ENCODE results near the gene ZNF230. TPM values are rescaled to one million over a fixed set of nuclear protein-coding genes. Genes with fewer than 3 reads are reported as not detected.

Gene ZNF230
- total RNA-seq (1 to 10 TPM; 4.0 to 8.1 TPM), polyA plus RNA-seq (ENCODE audit: insufficient read length in 6 of 6) (10 to 100 TPM in 1 of 6 donors, 1 to 10 TPM in 5; 7.9 to 10.7 (median 9.4) TPM)
- long read RNA-seq, donor 1, full-length matches to known transcripts: 4 of 4 reads
- long read RNA-seq, donor 1, partial matches to known transcripts: 0 of 4 reads
- long read RNA-seq, donor 1, other reads (novel, unspliced or antisense): 0 of 4 reads
- long read RNA-seq, donor 2, full-length matches to known transcripts: 4 of 4 reads
- long read RNA-seq, donor 2, partial matches to known transcripts: 0 of 4 reads
- long read RNA-seq, donor 2, other reads (novel, unspliced or antisense): 0 of 4 reads
- long read RNA-seq, donor 3, full-length matches to known transcripts: 1 of 1 reads
- long read RNA-seq, donor 3, partial matches to known transcripts: 0 of 1 reads
- long read RNA-seq, donor 3, other reads (novel, unspliced or antisense): 0 of 1 reads
- long read RNA-seq, donor 4, full-length matches to known transcripts: 3 of 3 reads
- long read RNA-seq, donor 4, partial matches to known transcripts: 0 of 3 reads
- long read RNA-seq, donor 4, other reads (novel, unspliced or antisense): 0 of 3 reads
- long read RNA-seq, donor 5, full-length matches to known transcripts: 2 of 2 reads
- long read RNA-seq, donor 5, partial matches to known transcripts: 0 of 2 reads
- long read RNA-seq, donor 5, other reads (novel, unspliced or antisense): 0 of 2 reads
- long read RNA-seq, donor 6: 0 reads
- long read RNA-seq, donor 7, full-length matches to known transcripts: 1 of 1 reads
- long read RNA-seq, donor 7, partial matches to known transcripts: 0 of 1 reads
- long read RNA-seq, donor 7, other reads (novel, unspliced or antisense): 0 of 1 reads
- long read RNA-seq, donor 8, full-length matches to known transcripts: 2 of 2 reads
- long read RNA-seq, donor 8, partial matches to known transcripts: 0 of 2 reads
- long read RNA-seq, donor 8, other reads (novel, unspliced or antisense): 0 of 2 reads
- long read RNA-seq, donor 9: 0 reads
- long read RNA-seq, donor 10: 0 reads
- long read RNA-seq, donor 11: 0 reads
- long read RNA-seq, donor 12, full-length matches to known transcripts: 3 of 3 reads
- long read RNA-seq, donor 12, partial matches to known transcripts: 0 of 3 reads
- long read RNA-seq, donor 12, other reads (novel, unspliced or antisense): 0 of 3 reads

DNA sequence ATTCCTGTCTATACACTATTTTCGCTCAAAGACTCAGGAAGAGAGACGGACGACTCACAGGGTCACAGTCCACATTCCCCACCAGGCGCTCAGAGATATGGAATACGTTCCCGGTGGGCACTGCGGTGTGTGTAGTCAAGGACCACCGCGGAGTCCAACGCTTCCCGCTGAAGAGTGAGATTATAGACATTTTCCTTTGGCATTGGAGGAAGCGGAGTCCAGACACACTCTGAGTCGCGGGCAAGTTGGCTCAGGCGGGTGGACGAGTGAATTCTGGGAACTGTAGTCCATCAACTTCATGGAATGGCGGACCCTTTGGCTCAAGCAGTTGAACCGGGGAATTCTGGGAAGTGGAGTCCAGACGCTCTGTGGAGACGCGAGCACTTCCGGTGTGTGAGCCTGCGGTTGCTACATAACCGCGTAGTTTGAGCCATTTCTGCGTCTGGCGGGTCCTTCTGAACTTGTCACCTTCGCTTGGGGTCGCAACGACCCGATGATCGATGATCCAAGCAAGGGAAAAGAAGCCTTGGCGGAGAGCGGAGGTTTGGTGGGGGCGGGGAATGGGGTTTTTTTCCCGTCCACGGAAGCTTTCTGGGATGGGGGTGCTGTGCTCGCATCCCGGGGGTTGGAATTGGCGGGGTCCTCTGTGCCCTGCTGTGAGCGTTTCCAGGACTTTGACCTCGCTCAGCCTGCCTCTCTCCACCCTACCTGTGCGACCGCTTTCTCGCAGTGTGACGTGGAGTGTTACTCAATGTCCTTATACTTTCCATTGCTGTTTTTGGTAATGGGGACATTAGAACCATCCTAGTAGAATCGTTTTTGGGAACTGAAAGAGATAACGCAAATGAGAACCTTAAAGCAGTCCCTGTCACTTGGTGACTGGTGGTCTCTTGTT, at the start of gene ZNF230:
ZNF230 (plus strand) TSS at position 392 of the 895 bp plus-strand sequence. CDS start 4,122 bp downstream, outside the sequence.
- Histone ChIP-seq H3K9me3 (peaks cover 0 to 31% of the 10 kb centered on the region in 2 donors), H3K36me3 (peaks cover 0 to 14% of the 10 kb centered on the region in 2 donors), H3K4me3 (peak within 1 kb of the TSS; percentile 65 to 67), H3K4me1 (peaks cover 3 to 35% of the 10 kb centered on the region in 2 donors), H3K27ac (peak within 1 kb of the TSS; percentile 36 to 74), H3K27me3 (no peaks in the 10 kb centered on the region)
- DNase-seq (peak; percentile 90 to 97 (median 94)), ATAC-seq (peak; percentile 100)
- intact Hi-C loops (cut with DNase I): no loop called here
- TF ChIP-seq, protein P1, sequence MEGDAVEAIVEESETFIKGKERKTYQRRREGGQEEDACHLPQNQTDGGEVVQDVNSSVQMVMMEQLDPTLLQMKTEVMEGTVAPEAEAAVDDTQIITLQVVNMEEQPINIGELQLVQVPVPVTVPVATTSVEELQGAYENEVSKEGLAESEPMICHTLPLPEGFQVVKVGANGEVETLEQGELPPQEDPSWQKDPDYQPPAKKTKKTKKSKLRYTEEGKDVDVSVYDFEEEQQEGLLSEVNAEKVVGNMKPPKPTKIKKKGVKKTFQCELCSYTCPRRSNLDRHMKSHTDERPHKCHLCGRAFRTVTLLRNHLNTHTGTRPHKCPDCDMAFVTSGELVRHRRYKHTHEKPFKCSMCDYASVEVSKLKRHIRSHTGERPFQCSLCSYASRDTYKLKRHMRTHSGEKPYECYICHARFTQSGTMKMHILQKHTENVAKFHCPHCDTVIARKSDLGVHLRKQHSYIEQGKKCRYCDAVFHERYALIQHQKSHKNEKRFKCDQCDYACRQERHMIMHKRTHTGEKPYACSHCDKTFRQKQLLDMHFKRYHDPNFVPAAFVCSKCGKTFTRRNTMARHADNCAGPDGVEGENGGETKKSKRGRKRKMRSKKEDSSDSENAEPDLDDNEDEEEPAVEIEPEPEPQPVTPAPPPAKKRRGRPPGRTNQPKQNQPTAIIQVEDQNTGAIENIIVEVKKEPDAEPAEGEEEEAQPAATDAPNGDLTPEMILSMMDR (IDR thresholded peaks at IDR 0.05): no peak

DNA sequence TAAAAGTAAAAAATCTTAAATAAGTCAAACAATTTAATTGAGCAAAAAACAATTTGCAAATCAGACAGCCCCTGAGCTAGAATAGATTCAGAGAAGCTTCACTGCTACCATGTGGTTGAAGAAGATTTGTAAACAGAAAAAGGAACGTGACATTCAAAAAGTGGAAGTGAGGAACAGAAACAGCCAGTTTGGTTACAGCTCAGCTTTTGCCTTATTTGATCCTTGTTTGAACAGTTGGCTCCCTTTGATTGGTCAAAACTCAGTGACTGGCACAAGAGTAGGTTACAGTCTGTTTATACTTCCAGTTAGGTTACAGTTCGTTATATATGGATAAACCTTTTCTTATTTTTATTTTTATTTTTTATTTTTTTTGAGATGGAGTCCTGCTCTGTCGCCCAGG, 45.9 kb upstream of the ZNF230 start:
- ATAC-seq: no peak
- no peak for DNase-seq
- intact Hi-C loops (cut with DNase I): no loop called here
- H3K27ac ChIP-seq: no peak overlapping the region
- H3K36me3 ChIP-seq: peaks cover 0 to 51% of the 10 kb centered on the region in 2 donors
- H3K27me3 ChIP-seq: no peaks in the 10 kb centered on the region
- H3K4me1 ChIP-seq: no peaks in the 10 kb centered on the region
- H3K9me3 ChIP-seq: peaks cover 5 to 94% of the 10 kb centered on the region in 2 donors
- TF ChIP-seq, protein P1 (IDR thresholded peaks at IDR 0.05): no peak
- no peak overlapping the region for H3K4me3 ChIP-seq

DNA sequence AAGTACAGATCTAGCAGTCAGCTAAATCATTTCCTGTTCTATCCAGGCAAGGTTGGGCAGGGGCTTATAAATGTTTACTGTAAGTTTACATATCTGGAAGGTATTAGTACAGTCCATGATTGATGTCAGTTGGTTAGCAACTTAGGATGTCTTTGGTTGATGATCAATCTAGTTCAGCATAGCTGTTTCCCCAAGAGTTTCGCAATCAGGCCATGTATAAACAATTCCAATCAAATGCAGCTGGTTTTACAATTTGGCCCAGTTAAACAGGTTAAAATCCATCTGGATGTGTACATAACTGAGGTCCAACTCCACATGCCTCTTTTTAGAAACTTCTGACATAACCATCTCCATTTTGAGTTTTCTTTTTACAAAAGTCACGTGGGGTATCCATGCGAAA, 44.9 kb upstream of the ZNF230 start:
- Histone ChIP-seq H3K27me3 (no peaks in the 10 kb centered on the region), H3K27ac (no peak overlapping the region), H3K4me1 (no peaks in the 10 kb centered on the region), H3K36me3 (peaks cover 0 to 58% of the 10 kb centered on the region in 2 donors), H3K9me3 (peaks cover 5 to 95% of the 10 kb centered on the region in 2 donors), H3K4me3 (no peak overlapping the region)
- TF ChIP-seq, protein P1 (IDR thresholded peaks at IDR 0.05): no peak
- DNase-seq: no peak
- intact Hi-C loops (cut with DNase I): no loop called here
- no peak for ATAC-seq

DNA sequence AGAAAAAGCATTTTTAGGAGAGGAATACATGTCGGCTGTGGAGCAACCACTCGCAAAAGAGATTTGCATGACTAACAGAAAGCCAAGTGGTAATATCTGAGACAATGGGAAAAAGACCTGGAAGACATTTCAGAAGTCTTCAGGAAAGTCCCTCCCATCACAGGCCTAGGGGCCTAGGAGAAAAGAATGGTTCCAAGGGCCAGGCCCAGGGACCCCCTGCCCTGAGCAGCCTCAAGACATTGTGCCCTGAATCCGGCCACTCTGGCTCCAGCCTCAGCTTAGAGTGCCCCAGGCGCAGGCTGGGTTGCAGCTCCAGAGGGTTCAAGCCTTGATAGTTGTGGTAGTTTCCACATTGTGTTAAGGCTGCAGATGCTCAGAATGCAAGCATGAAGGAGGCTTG, 42.3 kb upstream of the ZNF230 start:
- Histone ChIP-seq H3K27me3 (no peaks in the 10 kb centered on the region), H3K27ac (no peak overlapping the region), H3K4me3 (no peak overlapping the region), H3K36me3 (peaks cover 0 to 68% of the 10 kb centered on the region in 2 donors), H3K9me3 (peaks cover 5 to 99% of the 10 kb centered on the region in 2 donors), H3K4me1 (no peaks in the 10 kb centered on the region)
- intact Hi-C loops (cut with DNase I): no loop called here
- TF ChIP-seq, protein P1 (IDR thresholded peaks at IDR 0.05): no peak
- DNase-seq (no peak), ATAC-seq (no peak)

Data from left lung (tissue), 14 donors.